Islet of Langerhans (tissue), 1 donor: ENCODE results near the gene OR2V1.
"Not testable (repeated sequence)": the region's sequence is repeated elsewhere in the genome, so short reads cannot be mapped to it uniquely, and the experiment has no call there.

Experiments
- FAIRE-seq: peaks from one replicate; lab custom pipeline; 2011; peaks lifted over from hg19 to GRCh38; lab: Jason Lieb, UNC

Gene OR2V1

DNA sequence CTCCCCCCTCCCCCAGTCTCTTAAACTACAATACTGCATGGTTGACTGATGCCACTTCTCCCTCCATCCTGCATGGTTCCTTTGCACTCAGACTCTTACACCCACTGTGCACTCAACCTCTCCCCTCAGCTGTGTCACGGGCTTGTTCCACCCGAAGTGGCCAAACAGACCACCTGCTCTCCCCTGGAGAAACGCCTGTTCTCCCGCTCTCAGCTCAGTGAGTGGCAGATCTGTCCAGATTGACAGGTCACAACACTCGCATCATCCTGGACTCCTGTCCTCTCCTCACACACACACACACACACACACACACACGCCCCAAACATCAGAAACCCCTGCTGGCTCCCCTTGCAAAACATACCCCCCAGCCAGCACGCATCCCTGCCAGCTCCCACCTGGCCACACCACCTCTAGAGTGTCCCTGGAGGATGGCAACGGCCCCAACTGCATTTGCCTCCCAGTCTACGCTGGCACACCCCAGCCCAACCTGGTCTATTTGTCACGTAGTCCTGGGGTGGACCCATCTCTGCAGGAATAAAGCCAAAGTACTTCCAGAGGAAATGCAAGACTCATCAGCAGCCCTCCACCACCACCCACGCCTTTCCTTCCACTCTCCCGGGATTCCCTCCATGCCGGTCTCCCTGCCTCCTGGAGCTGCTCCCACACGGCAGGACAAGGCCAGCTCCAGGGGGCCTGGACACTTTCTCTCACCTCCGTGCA, 2.9 kb downstream of the OR2V1 start:
- no peak for FAIRE-seq

DNA sequence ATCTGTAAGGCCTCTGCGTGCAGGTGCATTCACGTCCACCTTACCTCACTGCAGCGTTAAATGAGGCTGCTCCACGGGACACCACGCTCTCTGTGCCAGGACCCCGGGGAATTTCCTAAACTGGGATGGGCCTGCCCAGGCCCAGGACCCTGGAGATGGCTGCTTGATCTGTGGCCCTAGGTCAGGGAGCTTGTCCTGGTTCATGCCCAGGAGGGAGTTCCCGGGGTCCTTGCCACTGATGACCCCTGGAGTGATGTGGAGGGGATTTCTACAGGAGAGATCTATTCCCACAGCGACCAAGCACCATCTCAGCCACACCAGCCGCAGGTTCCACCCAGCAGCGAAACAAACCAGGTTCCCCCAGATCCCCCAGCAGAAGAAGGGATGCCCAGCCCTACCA, 3.5 kb downstream of the OR2V1 start:
- no peak for FAIRE-seq

DNA sequence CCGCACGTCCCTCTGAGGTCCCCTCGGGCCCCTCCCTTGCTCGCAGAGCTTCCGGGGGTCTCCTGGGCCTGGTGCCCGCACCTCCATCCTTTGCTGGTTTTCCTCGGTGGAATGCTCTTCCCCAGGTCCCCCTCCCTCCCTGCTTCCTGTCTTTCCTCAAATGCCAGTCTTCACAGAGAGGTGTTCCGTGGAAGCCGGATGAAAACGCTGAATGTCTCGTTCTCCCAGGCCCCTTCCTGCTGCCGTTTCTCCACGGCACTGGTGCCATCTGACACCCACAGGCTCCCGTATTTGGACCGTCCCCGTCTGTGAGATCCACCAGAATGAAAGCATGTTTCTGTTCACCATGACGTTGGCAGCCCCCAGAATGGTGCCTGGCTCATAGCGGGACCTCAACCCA, 4.1 kb downstream of the OR2V1 start:
- no peak for FAIRE-seq

DNA sequence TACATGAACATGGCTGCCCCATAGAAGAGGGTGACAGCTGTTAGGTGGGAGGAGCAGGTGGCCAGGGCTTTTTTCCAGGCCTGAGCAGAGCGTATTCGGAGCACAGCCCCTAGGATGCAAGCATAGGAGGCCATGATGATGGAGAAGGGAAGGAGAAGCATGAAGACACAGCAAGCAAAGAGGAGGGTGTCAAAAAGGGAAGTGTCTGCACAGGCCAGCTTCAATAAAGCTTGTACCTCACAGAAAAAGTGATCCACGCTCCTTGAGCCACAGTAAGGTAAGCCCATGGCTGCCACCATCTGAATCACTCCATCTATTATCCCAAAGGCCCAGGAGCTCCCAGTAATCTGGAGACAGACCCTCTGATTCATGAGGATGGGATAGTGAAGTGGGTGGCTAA, 6.4 kb downstream of the OR2V1 start:
- no peak for FAIRE-seq

DNA sequence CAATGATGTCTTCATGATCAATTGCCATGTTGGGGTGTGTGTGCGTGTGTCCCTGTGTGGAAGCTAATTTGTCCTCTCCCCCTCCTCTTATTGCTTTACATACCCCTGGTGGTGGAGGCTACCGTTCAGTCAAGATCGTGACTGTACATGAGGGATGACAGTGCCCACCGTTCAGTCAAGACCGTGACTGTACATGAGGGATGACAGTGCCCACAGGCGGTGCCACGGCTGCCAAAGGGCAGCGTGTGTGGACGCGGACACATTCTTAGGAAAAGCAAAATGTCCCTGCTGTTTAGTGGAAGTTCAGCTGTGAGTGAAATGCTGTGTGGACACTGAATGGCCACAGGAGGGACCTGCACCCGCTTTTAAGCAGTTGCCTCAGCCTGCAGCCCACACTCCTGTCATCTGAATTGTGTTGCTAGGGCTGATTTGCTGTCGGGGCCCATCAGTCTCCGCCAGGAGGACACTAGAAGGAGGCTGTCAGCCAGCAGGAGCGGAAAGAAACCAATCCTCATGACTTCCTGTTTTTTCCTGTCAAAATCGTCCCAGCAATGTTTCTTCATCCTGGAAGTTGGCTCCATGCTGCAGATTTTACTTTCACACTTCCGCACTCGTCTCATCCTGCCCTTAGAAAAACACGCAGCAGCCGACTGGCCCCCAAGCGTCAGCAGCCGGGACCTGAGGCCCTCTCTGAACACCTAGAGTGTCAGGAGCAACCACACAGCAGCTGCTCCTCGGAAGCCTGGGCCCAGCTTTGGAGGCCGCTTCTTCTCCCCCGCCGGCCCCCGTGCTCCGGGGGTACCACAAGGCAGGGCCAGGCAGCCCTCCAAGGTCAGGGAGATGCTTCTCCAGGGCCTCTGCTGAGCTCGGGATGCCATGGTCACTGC, 9.1 kb downstream of the OR2V1 start:
- no peak for FAIRE-seq

DNA sequence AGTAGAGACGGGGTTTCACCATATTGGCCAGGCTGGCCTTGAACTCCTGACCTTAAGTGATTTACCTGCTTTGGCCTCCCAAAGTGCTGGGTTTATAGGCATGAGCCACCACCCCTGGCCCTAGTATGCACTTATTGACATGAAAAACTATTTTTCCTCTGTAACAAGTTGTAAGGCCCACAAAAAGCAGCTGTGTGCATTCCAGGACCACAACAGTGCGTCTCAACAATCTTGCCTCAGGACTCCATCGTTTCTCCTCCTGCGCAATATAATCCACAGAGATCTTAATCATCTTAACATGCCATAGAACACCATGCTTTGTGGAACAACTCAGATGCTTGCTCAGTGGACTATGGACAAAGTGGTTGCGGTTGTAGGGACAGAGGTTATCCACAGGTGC, 10.2 kb downstream of the OR2V1 start:
- no peak for FAIRE-seq

DNA sequence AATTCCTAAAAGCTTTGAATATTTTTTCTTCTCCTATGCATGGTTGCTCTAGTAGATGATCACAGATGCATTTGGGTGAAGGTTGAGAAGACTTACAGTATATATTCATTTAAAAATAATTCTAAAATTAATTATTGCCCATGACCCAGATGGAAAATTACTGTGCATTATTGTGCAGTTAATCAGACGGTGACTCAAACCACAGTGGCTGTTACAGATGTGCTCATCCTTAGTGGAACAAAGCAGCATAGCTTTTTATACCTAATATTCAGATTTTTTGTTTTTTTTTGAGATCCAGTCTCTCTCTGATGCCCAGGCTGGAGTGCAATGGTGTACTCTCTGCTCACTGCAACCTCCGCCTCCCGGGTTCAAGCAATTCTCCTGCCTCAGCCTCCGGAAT, 10.7 kb downstream of the OR2V1 start:
- no peak for FAIRE-seq

DNA sequence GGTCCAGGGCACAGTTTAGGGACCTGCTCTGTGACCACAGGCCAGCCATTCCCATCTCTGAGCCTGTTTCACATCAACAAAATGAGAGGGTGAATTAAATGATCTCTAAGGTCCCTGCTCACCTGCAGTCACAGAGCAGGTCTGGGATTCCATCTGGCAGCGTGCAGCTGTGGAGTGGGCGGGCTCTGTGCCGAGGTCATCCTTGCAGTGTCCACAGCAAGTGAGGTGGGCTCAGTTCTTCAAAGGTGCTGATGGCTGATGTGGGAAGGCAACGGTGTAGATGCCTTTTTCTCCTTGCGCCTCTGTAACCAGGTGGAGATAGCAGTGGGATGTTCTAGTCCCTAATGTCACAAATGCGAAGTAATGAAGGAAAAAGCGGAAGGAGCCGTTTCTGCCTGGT, 11.9 kb downstream of the OR2V1 start:
- FAIRE-seq, result no peak

DNA sequence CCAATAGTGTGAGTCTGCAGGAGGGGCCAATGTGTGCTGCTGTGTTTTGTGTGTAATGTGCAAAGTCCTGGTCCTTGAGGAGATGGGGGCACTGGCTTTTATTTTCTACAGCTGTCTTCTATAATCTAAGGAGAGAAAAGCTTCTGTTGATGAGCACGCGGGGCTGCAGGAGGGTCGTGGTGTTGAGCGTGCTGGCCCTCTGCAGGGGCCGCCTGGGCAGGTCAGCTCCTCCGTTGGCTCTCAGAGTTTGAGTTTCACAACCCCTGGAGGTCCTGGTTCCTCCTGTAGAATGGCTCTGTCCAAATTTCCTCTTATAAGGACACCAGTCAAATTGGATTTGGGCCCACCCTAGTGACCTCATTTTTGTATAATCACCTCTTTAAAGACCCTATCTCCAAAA, 12.6 kb downstream of the OR2V1 start:
- FAIRE-seq, result no peak

DNA sequence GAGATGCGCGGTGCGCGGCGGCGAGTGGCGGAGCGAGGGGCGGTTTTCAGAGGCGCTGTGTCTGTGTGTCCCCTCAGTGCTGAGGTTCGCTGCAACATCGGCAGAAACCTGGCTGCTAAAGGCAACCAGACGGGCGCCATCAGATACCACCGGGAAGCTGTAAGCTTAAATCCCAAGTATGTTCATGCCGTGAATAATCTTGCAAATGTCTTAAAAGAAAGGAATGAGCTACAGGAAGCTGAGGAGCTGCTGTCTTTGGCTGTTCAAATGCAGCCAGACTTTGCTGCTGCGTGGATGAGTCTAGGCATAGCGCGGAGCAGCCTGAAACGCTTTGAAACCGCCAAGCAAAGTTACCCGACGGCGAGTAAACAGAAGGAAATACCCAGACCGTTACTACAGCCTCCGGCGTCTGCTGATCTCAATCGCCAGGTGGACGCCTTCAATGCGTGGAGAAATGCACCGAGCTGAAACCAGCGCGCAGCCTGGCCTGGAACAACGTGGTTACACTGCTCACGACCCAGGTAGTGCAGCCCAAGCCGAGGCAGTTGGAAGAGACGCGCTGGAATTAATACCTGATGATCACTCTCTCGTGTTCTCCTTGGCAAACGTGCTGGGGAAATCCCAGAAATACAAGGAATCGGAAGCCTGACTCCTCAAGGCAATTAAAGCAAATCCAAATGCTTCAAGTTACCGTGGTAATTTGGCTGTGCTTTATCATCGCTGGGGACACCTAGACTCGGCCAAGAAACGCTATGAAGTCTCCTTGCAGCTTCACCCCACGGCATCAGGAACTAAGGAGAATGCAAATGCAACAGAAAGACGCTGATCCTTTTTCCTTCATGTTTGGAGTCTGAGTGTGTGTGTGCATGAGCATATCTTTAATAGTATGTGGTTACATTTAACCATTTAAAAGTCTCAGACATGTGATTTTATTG, 15.9 kb downstream of the OR2V1 start:
- no peak for FAIRE-seq

DNA sequence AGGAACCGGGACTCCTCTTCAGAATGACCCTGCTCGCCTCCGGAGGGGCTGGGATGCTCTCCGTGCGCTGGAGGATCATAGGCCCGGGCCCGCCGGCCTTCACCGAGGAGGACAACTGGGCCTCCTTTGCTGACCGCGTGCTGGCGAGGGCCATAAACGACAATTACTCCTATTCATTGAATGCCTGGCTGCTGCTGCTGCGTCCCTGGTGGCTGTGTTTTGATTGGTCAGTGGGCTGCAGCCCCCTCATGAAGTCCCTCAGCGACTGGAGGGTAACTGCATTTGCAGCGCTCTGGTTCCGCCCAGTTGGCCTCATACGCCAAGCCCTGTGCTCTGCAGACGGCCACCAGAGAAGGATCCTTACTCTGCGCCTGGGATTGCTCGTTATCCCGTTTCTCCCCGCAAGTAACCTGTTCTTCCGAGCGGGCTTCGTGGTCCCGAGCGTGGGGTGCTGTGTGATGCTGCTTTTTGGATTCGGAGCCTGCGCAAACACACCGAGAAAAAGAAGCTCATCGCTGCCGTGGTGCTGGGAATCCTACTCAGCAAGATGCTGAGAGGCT, 16.6 kb downstream of the OR2V1 start:
- FAIRE-seq, result no peak

DNA sequence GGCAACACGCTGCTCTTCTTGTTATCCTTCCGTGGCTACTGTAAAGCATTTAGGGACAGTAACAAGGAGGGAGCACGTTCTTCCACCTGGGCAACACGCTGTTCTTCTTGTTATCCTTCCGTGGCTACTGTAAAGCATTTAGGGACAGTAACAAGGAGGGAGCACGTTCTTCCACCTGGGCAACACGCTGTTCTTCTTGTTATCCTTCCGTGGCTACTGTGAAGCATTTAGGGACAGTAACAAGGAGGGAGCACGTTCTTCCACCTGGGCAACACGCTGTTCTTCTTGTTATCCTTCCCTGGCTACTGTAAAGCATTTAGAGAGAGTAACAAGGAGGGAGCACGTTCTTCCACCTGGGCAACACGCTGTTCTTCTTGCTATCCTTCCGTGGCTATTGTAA, 17.4 kb downstream of the OR2V1 start:
- not testable (repeated sequence) for FAIRE-seq

DNA sequence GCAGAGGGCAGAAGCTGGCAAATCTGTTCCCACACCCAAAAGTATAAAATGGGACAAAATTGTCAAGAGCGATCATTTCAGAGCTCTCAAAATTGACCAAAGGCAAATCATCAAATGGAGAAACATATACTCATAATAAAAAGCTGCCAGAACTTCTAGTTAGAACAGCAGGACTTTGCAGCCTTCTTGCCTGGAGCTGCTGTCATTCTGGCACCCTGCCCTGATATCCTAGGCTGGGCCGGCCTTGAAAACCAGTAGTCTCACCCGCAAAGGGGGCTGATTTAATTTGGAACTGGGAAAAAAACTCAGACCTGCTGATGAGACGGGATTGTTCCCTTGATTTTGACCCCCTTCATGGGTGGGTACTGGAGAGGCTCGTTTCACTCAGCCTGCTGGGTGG, 18.5 kb downstream of the OR2V1 start:
- no peak for FAIRE-seq

DNA sequence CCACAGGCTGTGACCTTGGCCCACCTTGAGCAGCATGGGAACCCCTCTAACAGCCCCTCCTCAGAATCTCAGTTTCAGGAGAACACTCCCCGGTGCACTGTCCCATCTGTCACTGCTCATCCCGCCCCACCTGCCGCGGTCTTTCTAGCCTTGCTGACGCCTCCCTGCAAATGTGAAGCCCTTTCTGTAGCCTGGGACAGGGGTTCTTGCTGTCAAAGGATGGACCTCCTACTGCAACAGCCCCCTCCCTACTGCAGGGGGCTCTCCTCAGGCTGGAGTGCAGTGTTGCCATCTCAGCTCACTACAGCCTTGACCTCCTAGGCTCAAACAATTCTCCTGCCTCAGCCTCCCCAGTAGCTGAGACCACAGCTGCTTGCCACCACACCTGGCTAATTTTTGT, 20.0 kb downstream of the OR2V1 start:
- no peak for FAIRE-seq

DNA sequence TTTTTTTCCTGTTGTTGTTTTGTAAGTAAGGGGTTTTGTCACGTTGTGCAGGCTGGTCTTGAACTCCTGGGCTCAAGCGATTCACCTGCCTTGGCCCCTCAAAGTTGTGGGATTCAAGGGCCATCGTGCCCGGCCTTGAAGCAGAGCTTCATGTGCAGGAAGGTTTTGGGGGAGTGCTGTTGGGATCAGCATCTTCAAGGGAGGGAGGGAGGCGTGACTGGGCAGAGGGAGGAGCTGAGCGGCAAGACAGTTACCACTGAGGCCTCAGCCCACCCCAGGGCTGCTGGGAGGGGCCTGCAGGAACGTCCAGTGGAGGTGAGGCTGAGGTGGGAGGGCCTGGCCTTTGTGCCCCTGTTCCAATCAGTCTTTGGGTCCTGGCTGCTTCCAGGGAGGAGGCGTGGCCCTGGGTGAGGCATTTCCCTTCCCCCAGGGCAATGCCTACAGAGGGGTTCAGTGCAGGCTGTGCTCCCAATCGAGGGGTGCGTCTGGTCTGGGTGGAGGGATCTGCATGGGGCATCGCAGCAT, 21.4 kb downstream of the OR2V1 start:
- no peak for FAIRE-seq

DNA sequence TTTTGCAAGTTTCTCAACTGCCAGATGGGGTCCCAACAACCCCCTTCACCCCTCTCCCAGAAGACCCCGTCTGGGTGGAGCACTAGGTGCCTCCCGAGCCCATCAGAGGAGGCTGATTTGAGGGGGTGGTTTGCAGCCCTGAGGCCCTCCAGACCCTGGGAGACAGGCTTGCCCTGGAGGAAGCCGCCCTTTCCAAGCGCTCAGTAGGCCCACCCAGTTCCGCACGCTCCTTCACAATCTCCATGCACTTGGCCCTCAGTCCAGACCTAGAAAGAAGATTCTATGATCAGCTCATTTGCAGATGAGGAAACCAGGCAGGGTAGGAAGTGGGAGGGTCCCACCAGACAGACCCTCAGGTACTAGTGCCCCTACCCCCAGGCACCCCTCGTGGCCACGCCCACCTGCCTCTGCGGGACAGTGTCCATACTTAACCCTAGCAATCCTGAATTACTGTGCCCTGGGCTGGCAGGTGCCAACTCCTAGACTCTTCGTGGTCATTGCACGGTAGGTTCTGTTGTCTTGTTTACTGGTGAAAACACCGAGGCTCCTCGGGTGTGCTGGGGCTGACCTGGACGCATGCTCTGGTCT, 22.3 kb downstream of the OR2V1 start:
- FAIRE-seq, result no peak

DNA sequence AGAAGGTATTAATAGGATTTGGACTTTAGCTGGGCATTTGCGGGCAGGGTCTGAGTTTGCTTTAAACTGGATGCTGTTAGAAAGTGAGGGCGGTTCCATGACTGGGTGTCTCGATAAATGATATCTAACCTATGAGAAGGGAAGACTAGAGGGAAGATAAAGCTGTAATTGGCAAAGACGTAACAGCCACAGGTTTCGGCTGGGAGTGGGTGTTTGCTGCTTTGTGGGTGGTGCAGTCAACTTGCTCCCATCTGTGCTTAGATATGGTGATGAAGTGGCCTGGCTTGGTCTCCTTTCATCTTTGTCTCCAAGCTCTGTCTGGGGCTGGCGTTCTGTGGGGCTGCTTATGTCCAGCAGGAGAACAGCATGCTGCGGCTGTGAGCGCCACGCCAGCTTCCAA, 23.3 kb downstream of the OR2V1 start:
- no peak for FAIRE-seq

DNA sequence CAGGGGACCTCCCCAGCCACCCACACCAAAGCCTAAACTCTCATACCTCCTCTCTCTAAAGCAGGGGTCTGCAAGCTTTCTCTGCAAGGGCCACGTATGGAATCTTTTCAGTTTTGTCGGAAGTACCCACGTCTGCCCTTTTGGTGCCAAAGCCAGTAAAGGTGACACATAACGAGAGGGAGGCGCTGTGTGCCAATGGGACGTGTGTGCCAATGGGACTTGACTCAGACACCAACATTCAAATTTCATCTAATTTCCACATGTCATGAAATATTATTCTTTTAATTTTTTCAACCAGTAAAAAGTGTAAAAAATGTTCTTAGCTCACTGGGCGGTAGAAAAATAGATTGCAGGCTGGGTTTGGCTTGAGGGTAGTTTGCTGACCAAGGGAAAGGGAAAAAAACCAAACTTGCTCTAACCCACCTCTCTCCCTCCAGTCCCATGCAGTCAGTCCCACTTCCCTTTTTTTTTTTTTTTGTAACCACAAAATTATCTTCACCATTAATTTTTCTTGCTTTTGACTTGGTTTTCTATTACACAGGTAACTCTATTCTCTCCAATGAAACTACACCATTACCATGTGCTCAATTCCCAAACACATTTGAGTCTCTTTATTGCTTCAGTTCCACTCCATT, 25.5 kb downstream of the OR2V1 start:
- FAIRE-seq, result no peak

DNA sequence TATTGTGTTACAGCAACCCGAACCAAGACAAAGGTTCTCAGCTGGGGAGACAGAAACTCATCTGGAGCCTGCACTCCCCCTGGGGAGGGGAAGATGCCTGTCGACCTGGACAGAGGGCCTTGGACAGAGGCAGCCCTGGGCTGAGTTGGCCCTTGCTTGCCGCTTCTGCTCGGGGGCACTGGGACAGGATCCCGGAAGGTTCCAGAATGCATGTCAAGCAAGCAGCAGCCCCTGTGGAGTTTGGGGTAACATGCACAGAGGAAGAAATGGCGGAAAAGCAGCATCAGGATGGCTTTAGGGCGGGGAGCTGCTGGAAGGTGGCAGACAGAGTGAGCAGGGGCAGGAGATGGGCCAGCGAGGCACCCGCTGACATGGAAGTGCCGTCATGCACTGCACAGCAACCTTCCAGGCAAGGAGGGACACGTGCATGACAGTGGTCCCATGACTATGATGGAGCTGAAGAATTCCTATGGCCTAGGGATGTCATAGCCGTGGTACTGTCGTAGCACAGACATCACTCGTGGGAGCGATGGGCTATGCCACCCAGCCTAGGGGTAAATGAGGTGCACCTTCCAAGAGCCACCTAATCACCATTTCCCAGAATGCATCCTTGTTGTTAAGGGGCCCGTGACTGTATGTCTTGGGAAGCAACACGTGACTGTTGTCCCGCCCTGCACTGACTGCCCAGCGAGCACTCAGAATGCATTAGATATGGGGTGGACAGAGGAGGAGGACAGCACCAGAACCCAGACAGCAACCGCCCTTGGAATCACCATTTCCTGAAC, 26.2 kb downstream of the OR2V1 start:
- not testable (repeated sequence) for FAIRE-seq

DNA sequence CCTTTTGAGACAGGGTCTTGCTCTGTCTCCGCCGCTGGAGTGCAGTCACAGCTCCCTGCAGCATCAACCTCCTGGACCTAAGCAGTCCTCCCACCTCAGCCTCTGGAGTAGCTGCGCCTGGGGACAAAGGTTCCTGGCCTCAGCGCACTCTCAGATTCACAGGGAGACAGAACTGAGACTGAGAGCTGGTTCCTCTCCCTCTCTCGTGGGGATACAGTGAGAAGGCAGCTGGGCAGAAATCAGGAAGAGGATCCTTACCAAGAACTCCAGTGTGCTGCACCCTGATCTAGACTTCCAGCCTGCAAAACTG, 26.8 kb downstream of the OR2V1 start:
- FAIRE-seq, result not testable (repeated sequence)
